SK-N-SH (cell line): ENCODE data around the gene ZBED4. TPM values are rescaled to one million over a fixed set of nuclear protein-coding genes. Genes with fewer than 3 reads are reported as not detected.
A peak's percentile ranks its signal among the peaks of the same experiment; 100 is the strongest.

ENCODE experiments used
- CTCF ChIA-PET: fragments of 300-600, 350-600 bp; formaldehyde crosslinking; extraction: SDS; loops from one replicate; lab custom pipeline; 2021; lab: Yijun Ruan, JAX
- POLR2A ChIA-PET: fragments of 350-600 bp; sonication (Branson Sonifier 250); formaldehyde crosslinking; extraction: SDS; loops from one replicate; lab custom pipeline; 2020; ENCODE audit warnings: antibody characterized with exemption, inconsistent platforms; lab: Yijun Ruan, JAX
- DNase-seq: peaks from one replicate; pipeline ENCODE4 v3.0.0; 2012
- H2AFZ ChIP-seq: fragments of 200-600 bp; sonication (generic); 2 replicates; pipeline ENCODE4 v1.8.1; 2016; ENCODE audit warnings: antibody characterized with exemption, mild to moderate bottlenecking, low read depth
- H3F3A ChIP-seq: fragments of 200-600 bp; sonication (generic); replicated peaks from 2 replicates; pipeline ENCODE3; 2016; ENCODE audit warnings: antibody characterized with exemption, mild to moderate bottlenecking; ENCODE audit not compliant: insufficient read depth
- H3K27ac ChIP-seq, 2 experiments: fragments of 200-500 bp in 1 of 2; fragments of 200-600 bp in 1 of 2; sonication (Bioruptor generic) in 1 of 2; sonication (generic), shearing (Covaris generic) in 1 of 2; 2 replicates each; pipeline versions ENCODE4 v1.5.1 to v1.6.1; 2014 to 2016; ENCODE audit warnings: low read depth in 2 of 2, inconsistent platforms in 1 of 2, low read length in 1 of 2, mild to moderate bottlenecking in 1 of 2, mixed read lengths in 1 of 2
- H3K27me3 ChIP-seq: fragments of 200-600 bp; sonication (generic), shearing (Covaris generic); 2 replicates; pipeline ENCODE4 v1.6.1; 2016; ENCODE audit warnings: mixed run types; ENCODE audit not compliant: insufficient read depth
- H3K36me3 ChIP-seq, 2 experiments: fragments of 200-500 bp in 1 of 2; fragments of 200-600 bp in 1 of 2; sonication (Bioruptor generic) in 1 of 2; sonication (generic) in 1 of 2; replicated peaks in 1 of 2; 2 replicates each; pipeline versions ENCODE3 to v1.5.1; 2014 to 2016; ENCODE audit warnings: low read length in 1 of 2, mild to moderate bottlenecking in 1 of 2; ENCODE audit not compliant: insufficient read depth in 2 of 2, control insufficient read depth in 1 of 2
- H3K4me1 ChIP-seq, 2 experiments: fragments of 200-500 bp in 1 of 2; fragments of 200-600 bp in 1 of 2; sonication (Bioruptor generic) in 1 of 2; sonication (generic), shearing (Covaris generic) in 1 of 2; 2 replicates each; pipeline versions ENCODE4 v1.5.1 to v1.6.1; 2014 to 2016; ENCODE audit warnings: low read depth in 1 of 2, low read length in 1 of 2, mixed run types in 1 of 2; ENCODE audit not compliant: insufficient read depth in 2 of 2, control insufficient read depth in 1 of 2
- H3K4me2 ChIP-seq: fragments of 200-600 bp; sonication (generic), shearing (Covaris generic); 2 replicates; pipeline ENCODE4 v1.6.1; 2017; ENCODE audit warnings: mixed run types
- H3K4me3 ChIP-seq, 2 experiments: fragments of 200-500 bp in 1 of 2; fragments of 200-600 bp in 1 of 2; sonication (Bioruptor generic) in 1 of 2; sonication (generic), shearing (Covaris generic) in 1 of 2; 2 replicates each; pipeline versions ENCODE4 v1.5.1 to v1.8.1; 2014 to 2016; ENCODE audit warnings: low read depth in 2 of 2, inconsistent platforms in 1 of 2, low read length in 1 of 2, mild to moderate bottlenecking in 1 of 2, mixed read lengths in 1 of 2, moderate library complexity in 1 of 2
- H3K79me2 ChIP-seq: fragments of 200-600 bp; sonication (generic); 2 replicates; pipeline ENCODE4 v1.8.1; 2017; ENCODE audit warnings: mild to moderate bottlenecking; ENCODE audit not compliant: insufficient read depth
- H3K9ac ChIP-seq: fragments of 200-600 bp; sonication (generic); 2 replicates; pipeline ENCODE4 v1.6.1; 2017; ENCODE audit warnings: mixed run types
- H3K9me2 ChIP-seq: fragments of 200-600 bp; sonication (generic); 2 replicates; pipeline ENCODE4 v1.6.1; 2017; ENCODE audit warnings: mixed run types
- H3K9me3 ChIP-seq: fragments of 200-600 bp; sonication (generic); 2 replicates; pipeline ENCODE4 v1.6.1; 2017; ENCODE audit warnings: mixed run types, mild to moderate bottlenecking, moderate library complexity
- H4K20me1 ChIP-seq: fragments of 200-600 bp; sonication (generic); 2 replicates; pipeline ENCODE4 v1.6.1; 2017; ENCODE audit warnings: mild to moderate bottlenecking, mixed run types; ENCODE audit not compliant: insufficient read depth
- GATA2 ChIP-seq: sonication (generic); formaldehyde crosslinking; IDR thresholded peaks from 2 replicates; pipeline ENCODE4 v1.5.0; 2020; ENCODE audit warnings: mild to moderate bottlenecking, missing genetic modification reagents
- MEF2A ChIP-seq: IDR thresholded peaks from 2 replicates; pipeline ENCODE4 v1.4.0; 2012; ENCODE audit warnings: low read depth, borderline replicate concordance
- NFIC ChIP-seq: IDR thresholded peaks from 2 replicates; pipeline ENCODE4 v1.4.0; 2012; ENCODE audit warnings: borderline replicate concordance
- NRF1 ChIP-seq: IDR thresholded peaks from 2 replicates; pipeline ENCODE4 v1.6.1; 2012; ENCODE audit warnings: low read depth, mild to moderate bottlenecking, low read length
- POLR2AphosphoS5 ChIP-seq: IDR thresholded peaks from 2 replicates; pipeline ENCODE4 v1.6.1; 2012; ENCODE audit warnings: low read depth, low read length
- SIN3A ChIP-seq: IDR thresholded peaks from 2 replicates; pipeline ENCODE4 v1.6.1; 2012; ENCODE audit warnings: low read depth, mild to moderate bottlenecking, low read length, moderate library complexity, borderline replicate concordance
- SMC3 ChIP-seq: IDR thresholded peaks from 2 replicates; pipeline ENCODE4 v1.6.1; 2012; ENCODE audit warnings: low read depth, low read length, improper control_type of control experiment
- WGBS: methylation state at CpG from one replicate; pipeline ENCODE4 v1.1.6; 2017; ENCODE audit warnings: low lambda C conversion rate; 5-methylcytosine and 5-hydroxymethylcytosine counted together
- polyA plus RNA-seq, 3 experiments: library from polyadenylated mRNA; depleted of rRNA; stranded (reverse); fragments of >200 nt; gene quantifications; 2 replicates each; pipeline ENCODE4 v1.2.3, GENCODE V29; 2012

Gene ZBED4
- polyA plus RNA-seq, 1 of the 3 experiments (the other 2 are of a cell fraction) = 7.9 TPM

GRCh38 chr22:49918911-49919881, 65.6 kb downstream of the ZBED4 start:
- WGBS = 46% methylated on average over 24 of the region's 47 CpGs
- H3K9ac ChIP-seq = peak overlapping the region; percentile 51; the same call in 1 of the 2 replicates
- no peaks in the 10 kb centered on the region for H3K27me3 ChIP-seq
- H3K4me1 ChIP-seq = peaks cover 0 to 12% of the 10 kb centered on the region in 2 experiments; a peak in 2 of 4 replicates
- H3K27ac ChIP-seq = peak overlapping the region in 1 of 2 experiments; percentile 58; a peak in 1 of 4 replicates
- TF ChIP-seq GATA2 (CRISPR knock-in tag) = no peak
- TF ChIP-seq NRF1 = no peak
- TF ChIP-seq SIN3A = no peak
- no peak for TF ChIP-seq MEF2A
- TF ChIP-seq POLR2AphosphoS5 = no peak
- TF ChIP-seq SMC3 = no peak
- no peak for TF ChIP-seq NFIC
- H3K4me3 ChIP-seq = peak overlapping the region; percentile 55 to 72
- H3K9me3 ChIP-seq = no peaks in the 10 kb centered on the region
- no peaks in the 10 kb centered on the region for H3K9me2 ChIP-seq
- ChIA-PET POLR2A (interaction anchor here (1.1 to 1.6 kb wide), 2 partner anchors 14 to 16 kb away, joined by 5 read pairs; no protein-coding TSS in a partner anchor), CTCF (interaction anchor here (1.3 to 4.1 kb wide), 3 partner anchors 11 to 111 kb away, joined by 6 to 18 read pairs (median 12); no protein-coding TSS in a partner anchor)
- no peak overlapping the region for H2AFZ ChIP-seq
- H3K4me2 ChIP-seq = peak overlapping the region; percentile 78
- peak; percentile 64 for DNase-seq
- H3K79me2 ChIP-seq = 0 out of 2 replicates have a peak, but pooled peaks cover 5% of the 10 kb centered on the region
- no peaks in the 10 kb centered on the region for H3F3A ChIP-seq
- H4K20me1 ChIP-seq = no peaks in the 10 kb centered on the region
- peaks cover 0 to 29% of the 10 kb centered on the region in 2 experiments for H3K36me3 ChIP-seq

GRCh38 chr22:49920859-49921258, 67.2 kb downstream of the ZBED4 start:
- ChIA-PET CTCF (interaction anchor here (1.0 to 4.1 kb wide), 2 partner anchors 9 to 421 kb away, joined by 3 to 18 read pairs; no protein-coding TSS in a partner anchor), POLR2A (no interaction called here)
- no peaks in the 10 kb centered on the region for H3K9me2 ChIP-seq
- H3K27ac ChIP-seq = no peak overlapping the region
- no peaks in the 10 kb centered on the region for H3K27me3 ChIP-seq
- no peak overlapping the region for H3K9ac ChIP-seq
- H3F3A ChIP-seq = no peaks in the 10 kb centered on the region
- no peak for DNase-seq
- no peak overlapping the region for H2AFZ ChIP-seq
- no peaks in the 10 kb centered on the region for H4K20me1 ChIP-seq
- WGBS = 82% methylated on average over 9 of the region's 18 CpGs
- H3K4me3 ChIP-seq = no peak overlapping the region
- H3K9me3 ChIP-seq = no peaks in the 10 kb centered on the region
- H3K4me1 ChIP-seq = peaks cover 0 to 12% of the 10 kb centered on the region in 2 experiments; a peak in 2 of 4 replicates
- peaks cover 0 to 36% of the 10 kb centered on the region in 2 experiments for H3K36me3 ChIP-seq
- no peak overlapping the region for H3K4me2 ChIP-seq
- H3K79me2 ChIP-seq = no peaks in the 10 kb centered on the region
- TF ChIP-seq SMC3 = no peak
